Activated CD4-positive, alpha-beta T cell treated with anti-CD3 and anti-CD28 coated beads for 4 hours (primary cell): ENCODE measurements around the gene MRPS18B.
"Not testable (repeated sequence)": the region's sequence is repeated elsewhere in the genome, so short reads cannot be mapped to it uniquely, and the experiment has no call there.

Experiments used
- DNase-seq, 2 donors: peaks; one replicate each; pipeline ENCODE4 v3.0.0-alpha.2; 2020

MRPS18B gene

DNA sequence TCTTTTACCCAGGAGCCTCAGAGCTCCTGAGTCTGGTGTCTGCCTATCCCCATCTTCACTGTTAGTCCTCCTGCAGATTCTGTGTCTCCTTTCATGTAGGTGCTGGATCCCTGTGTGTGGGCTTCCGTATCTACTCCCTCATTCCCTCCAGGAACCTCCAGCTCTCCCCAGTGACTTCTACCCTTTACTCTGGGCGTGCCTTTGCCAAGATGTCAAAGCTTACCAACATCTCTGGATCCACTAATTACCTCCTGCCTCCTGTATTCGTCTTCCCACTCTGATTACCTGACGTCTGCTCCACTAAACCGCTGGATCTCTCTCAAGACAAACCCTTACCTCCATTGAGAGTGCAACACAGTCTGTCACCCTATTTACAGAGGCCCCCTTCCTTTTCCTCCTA is 27.1 kb downstream of the MRPS18B start:
- no peak for DNase-seq

DNA sequence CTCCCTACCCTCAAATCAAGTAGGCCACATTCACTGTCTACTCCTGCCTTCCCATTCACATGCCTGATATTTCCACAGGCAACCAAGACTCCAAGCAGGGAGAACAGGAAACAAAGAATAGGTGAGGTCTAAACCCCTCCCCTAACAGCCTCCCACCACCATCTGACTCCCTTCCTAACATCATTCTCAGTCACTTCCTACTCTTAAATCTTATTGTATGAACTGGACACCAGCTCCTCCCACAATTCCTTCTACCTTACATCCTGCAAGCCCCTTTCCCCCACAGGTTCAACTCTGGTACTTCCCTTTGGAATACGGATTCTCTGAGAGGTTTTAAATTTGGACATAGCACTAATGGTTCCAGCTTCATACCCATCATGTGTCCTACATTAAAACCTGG is 28.3 kb downstream of the MRPS18B start:
- DNase-seq: no peak

DNA sequence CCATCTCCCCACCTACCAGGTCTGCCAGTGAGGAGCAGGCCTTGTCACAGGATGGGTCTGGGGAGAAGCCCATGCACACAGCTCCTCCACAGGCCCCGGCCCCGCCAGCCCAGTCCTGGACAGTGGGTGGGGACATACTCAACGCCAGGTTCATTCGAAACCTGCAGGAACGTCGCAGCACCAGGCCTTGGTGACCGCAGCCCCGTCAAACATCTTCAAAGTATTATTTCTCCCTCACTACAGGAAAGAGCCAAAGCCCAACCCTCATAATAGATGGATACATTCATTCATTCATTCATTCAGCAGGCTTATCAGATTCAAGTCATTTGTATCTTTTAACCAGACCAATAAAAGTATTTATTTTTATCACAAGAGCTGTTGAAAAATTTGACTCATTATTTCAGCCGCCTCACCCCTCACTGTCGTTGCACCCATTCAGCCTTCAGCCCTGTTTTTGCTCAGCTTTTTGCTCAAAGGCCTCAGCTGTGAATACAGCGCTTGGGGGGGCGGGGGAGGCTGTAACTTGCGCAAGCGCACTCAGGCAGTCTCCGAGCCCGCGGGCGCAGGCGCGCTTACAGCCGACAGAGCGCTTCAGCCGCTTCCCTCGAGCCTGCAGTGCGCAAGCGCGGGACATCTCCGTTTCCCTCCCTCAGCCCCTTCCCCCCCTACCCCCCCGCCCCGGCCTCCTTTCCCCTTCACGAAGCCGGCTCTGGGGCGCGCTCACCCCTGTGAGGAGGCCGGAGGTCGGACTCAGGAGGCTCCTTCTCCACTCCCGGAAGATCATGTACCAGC is 29.0 kb downstream of the MRPS18B start, which contains the start of gene C6orf136:
Gene C6orf136, plus strand, starts transcription at position 684 of the 792 bp plus-strand sequence. Its CDS starts 99 bp downstream, at position 783.
- DNase-seq: peak; percentile 93

DNA sequence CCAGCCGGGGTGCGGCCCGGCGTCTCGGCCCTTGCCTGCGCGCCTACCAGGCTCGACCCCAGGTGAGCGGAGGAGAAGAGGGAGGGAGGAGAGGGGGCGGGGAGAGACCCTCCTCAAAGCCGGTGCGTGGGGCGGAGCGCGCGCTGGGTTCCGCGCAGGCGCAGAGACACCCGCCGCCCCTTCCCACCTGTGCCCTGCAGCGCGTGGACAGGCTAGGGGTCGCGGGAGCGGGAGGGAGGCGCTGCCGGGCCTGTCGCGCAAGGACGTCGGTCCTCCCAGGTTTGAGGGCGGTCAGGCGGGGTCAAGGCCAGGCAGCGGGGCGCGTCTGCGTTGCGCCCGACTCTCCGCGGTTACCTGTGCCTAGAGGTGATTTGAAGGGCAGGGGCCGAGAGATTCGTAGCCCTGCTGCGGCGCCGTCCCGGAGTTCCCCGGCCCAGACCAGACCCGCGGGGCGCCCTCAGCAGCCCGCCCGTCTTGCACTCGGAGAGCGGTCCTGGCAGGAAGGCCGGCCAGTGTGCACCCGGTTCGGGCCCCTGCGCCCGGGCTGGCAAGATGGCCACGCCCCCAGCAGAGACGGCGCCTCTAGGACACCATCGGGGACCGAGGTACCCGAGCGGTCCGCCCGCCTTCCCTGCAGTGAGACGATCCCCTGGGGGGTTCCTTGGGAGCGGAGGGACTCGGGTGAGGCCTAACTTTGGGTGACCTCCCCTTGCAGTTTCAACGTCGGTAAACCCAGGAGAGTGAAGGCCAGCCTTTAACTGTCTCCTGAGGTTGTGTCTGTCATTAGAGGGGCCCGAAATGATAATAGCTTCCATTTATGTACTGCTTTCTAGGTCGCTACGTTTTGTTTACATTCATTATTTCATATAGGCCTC is 29.8 kb downstream of the MRPS18B start:
- peak; percentile 77 to 80 for DNase-seq

DNA sequence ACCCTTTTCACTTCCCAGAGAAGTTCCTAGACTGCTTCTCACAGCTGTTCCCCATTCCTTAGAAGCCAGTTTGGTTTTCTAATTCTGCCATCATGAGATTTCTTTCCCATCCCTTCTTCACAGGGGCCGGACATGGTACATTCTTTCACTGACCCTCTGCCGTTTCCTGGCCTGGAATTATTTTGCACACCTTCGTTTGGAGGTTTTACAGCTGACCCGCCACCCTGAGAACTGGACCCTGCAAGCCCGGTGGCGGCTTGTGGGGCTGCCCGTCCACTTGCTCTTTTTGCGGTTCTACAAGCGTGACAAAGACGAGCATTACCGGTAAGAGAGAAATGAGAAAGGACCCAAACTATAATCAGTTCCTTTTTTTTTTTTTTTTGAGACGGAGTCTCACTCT is 33.5 kb downstream of the MRPS18B start:
- DNase-seq: no peak

DNA sequence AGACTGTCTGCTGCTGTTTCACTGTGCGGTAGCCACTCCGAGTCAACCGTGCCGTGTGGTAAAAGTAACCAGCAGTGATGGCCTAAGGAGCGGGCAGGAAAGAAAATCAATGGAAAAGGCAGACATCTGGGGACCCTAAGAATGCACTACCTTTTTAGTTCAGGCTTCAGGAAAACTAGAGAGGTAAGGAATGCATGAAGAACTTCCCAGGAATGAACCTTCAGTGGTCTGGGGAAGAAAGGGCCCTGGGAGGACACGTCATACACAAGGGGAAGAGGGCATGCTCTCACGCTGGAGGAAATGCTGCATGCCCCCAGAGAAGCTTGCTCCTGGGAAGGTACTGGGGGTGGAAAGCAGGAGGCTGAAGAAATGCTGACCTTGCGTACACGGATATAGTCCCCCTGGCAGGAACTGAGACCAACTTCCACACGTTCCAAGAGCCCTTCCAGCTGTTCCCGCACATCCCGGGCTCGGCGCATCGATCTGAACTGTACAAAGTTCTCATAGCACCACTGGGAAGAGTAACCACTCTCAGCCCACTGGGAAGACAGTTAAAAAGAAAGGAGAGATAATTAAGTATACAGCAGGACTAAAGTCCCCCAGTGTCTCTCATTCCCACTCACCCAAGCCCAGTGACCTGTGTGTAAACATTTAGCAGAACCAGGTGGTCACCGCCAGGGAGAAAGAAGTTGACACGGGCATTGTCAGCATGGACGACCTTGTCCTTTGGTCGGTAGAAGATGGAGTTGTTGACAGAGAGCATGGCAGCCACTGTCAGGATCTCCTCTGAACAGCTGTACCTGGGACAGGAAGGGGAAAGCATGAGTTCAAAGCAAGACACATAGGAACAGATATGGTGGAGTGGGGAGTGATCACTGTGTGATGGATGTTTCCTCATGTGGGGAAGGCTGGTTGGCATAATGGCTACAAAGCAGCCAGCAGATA is 37.4 kb downstream of the MRPS18B start:
- no peak for DNase-seq

DNA sequence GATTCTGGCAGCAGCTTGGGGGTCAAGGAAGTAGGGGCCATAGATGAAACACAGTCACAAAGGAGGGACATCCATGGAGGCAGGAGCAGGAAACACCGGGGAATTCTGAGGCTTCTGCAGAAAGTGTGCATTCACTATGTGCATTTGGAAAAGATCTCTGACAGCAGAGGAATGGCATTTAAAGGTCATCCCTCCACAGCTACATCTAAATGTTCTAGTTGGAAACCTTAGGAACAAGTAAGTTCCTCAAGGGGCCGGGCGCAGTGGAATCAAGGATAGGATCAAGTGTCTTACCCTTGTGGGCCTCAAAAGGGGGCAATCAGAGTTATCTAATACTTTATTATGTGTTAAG is 38.1 kb downstream of the MRPS18B start:
- no peak for DNase-seq

DNA sequence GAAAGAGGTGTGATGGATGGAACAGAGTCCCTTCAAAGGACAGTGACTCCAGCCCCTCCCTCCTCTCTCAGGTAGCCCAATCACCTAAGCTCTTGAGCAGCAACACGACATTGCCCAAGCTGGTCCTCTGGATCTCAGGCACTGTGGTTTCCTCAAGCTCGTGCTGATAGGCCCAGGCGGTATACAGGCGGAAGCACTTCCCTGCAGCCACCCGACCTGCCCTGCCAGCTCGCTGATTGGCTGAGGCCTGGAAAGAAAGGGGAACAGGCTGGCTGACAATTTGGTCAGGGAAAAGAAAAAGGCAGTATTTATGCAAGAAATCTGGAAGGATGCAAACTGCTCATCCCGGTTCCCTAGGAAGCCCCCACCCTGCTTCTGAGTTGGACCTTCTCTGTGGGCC is 38.9 kb downstream of the MRPS18B start:
- DNase-seq: no peak

DNA sequence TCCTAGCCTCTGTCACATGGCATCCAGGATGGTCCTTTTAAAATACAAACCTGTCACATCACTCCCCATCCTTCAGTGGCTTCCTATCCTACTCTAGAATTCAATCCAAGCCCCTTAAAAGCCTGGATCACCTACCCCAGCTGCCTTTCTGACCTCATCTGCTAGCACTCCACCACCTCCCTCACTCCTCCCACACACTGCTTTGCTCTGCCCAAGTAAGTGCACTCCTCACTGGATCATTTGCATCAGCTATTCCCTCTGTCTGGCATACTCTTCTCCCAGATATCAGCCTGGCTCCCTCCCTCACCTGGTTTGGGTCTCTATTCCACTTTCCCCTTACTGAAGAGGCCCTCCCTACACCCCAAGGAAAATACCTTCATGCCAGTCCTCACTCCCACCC is 39.8 kb downstream of the MRPS18B start:
- DNase-seq: no peak

DNA sequence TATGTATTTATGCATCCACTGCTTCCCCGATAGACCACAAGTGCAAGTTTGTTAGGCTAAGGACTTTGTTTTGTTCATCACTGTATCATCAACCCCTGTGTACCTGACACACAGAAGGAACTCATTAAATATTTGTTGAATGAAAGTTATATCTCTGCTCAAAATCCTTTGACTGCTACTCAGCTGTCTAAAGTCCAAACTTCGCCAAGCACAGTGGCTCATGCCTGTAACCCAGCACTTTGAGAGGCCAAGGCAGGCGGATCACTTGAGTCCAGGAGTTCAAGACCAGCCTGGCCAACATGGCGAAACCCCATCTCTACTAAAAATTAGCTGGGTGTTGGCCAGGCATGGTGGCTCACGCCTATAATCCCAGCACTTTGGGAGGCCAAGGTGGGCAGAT is 40.3 kb downstream of the MRPS18B start:
- not testable (repeated sequence) for DNase-seq

DNA sequence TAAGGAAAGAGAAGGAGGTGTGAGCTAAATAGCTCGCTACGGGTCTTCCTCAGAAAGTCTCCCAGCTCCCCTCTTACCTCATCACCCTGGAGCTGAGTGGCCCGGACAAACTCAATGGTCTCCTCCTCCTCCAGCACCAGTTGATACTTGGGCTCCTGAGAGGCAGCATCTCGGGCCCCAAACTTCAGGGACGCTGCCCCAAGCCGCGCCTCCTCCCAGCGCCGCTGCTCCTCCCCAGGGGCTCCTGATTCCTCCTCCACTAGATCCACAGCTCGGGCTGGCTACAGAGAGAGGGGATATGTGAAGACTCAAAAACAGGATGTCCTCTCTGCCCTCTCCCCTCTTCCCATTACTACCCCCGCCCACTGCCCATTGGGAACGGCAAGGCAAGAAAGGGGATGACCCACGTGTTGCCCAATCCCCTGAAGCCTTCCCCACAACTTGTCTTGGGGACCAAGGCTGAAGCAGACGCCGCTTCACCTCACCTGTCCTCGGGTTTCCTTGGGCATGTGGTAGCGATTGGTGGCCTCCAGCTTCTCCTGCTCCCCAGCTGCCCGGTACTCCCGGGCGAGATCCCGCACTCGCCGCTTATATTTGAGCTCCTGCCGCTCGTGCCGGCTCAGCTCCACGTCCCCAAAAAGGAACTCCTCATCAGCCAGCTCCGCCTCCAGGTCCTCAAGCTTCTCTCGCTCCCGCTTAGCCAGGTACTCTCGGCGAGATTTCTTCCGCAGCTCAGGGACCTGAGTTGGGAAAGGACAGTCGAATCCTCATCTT is 47.5 kb downstream of the MRPS18B start:
- no peak for DNase-seq

DNA sequence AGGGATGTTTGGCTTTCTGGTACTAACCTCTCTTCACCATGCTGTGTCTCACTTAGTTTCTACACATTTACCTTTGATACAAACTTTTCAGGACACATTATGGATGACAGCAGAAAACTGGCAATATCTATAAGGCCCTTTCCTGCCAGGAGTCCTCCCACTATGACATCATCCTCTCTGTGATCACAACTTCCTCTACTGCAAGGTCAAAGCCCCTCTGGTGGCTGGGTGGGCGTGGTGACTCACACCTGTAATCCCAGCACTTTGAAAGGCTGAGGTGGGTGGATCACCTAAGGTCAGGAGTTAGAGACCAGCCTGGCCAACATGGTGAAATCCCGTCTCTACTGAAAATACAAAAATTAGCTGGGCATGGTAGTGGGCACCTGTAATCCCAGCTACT is 48.7 kb downstream of the MRPS18B start:
- DNase-seq: peak in 1 of 2 donors; percentile 58

DNA sequence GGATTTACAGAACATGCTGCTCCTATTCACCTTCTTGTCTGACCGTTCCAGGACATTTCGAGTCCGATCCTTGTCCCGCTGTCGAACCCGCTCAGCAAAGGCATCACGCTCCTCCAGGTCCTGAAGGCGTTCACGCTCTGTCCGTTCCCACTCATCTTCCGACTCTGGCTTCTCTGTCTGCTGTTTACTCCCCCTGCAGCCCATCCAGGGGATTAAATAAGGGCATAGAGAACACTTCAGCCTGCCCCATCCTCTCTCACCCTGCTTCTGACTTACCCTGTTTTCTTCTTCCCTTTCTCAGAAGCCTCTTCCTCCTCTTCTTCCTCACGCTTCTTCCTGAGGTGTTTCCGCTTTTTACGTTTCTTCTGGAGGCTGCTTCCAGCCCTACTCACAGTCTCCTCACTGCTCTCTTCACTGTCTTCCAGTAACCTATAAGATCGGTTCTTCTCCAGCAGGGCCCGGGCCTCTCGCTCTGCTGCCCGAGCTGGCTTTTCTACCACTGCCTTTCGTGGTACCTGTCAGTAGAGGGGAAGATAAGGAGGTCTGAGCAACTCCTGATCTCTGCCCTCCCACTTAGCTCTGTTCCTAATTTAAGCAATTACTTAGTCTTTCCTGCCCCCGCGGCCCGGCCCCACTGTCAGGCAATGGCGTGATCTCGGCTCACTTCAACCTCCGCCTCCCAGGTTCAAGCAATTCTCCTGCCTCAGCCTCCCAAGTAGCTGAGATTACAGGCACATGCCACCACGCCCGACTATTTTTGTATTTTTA is 53.3 kb downstream of the MRPS18B start:
- DNase-seq: no peak

DNA sequence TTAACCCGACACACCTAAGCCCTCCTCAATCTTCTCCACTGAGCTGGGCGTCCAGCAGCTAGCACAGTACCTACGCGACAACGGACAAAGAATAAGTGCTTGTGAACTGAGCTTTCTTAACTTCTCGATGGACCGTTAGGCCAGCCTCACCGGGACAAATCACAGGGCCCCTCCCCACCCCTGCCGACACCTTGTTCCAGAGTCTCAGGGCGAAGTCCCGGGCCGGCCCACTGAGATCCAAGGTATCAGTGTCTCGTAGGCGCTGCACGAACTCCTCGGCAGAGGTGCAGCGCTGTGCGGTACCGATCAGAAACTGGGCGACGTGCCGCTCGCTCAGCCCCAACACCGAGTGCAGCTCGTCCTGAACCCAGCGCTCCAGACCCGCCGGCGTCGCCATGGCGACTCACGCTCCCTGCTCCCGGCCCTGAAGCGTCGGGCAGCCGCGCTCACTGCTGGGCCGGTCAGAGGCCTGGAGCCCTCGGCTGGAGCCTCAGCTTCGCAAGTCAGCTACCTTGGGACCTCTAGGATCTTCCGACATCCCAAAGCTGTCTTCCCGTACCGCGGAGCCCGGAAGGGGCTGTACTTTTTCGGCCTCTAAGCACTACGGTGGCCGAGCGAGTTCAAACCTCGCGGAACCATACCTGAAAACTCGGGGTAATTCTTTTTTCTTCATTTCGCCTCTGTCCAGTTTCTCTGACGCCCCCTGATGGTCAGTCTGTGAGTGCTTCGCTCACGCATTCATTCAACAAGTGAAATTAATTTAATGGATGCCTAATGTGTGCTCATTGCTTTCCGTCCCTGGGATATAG is 55.0 kb downstream of the MRPS18B start, which contains the start of gene DHX16:
Gene DHX16, minus strand, starts transcription at position 562 of the 809 bp plus-strand sequence. Its CDS starts 165 bp downstream, at position 397.
- peak; percentile 90 to 94 for DNase-seq
